Measurements from ENCODE around the gene SUPT4H1. TPM values are rescaled to one million over a fixed set of nuclear protein-coding genes. Genes with fewer than 3 reads are reported as not detected.

The SUPT4H1 gene
- total RNA-seq, 1 experiment from 2014 or later = 74.8 TPM

DNA sequence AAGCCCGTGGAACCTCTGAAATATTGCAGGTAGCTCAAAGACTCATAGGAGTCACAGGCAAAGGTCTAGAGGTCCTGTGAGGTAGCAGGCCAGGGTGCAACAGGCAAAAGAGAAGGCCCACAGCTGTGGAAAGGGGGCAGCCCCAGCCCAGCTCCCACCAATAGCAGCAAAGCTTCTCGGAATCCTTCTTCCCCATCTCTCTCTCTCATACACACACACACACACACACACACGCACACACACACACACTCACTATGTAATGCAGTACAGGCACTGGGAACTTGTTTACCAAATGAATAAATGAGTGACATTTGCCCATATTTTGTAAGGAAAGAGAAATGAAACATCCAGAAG is 16.8 kb upstream of the SUPT4H1 start:
- no peaks in the 10 kb centered on the region for H3K4me1 ChIP-seq (replicated peaks; ENCODE audit: insufficient read depth)
- no peaks in the 10 kb centered on the region for H3K9me3 ChIP-seq (ENCODE audit: insufficient read depth, low read depth)
- ChIA-PET POLR2A (ENCODE audit: unreplicated experiment) (no interaction called here), CTCF (no interaction called here)
- no peaks in the 10 kb centered on the region for H3F3A ChIP-seq (ENCODE audit: insufficient read depth, low read depth)
- no peaks in the 10 kb centered on the region for H3K36me3 ChIP-seq (ENCODE audit: low read depth)
- H3K79me2 ChIP-seq (ENCODE audit: low read depth) = no peaks in the 10 kb centered on the region
- H3K4me3 ChIP-seq = no peak overlapping the region
- H3K9me2 ChIP-seq (ENCODE audit: insufficient read depth) = no peaks in the 10 kb centered on the region
- no peak overlapping the region for H3K27ac ChIP-seq
- H4K20me1 ChIP-seq (ENCODE audit: insufficient read depth) = no peaks in the 10 kb centered on the region
- H3K4me2 ChIP-seq = no peak overlapping the region
- H2AFZ ChIP-seq = no peak overlapping the region
- intact Hi-C loops (cut with micrococcal nuclease; ENCODE audit: unreplicated experiment) = no loop called here
- H3K27me3 ChIP-seq (ENCODE audit: insufficient read depth, low read depth) = peaks cover 20% of the 10 kb centered on the region
- DNase-seq = no peak
- TF ChIP-seq EZH2 (IDR thresholded peaks at IDR 0.05; ENCODE audit: low read depth) = no peak
- TF ChIP-seq, protein P1, sequence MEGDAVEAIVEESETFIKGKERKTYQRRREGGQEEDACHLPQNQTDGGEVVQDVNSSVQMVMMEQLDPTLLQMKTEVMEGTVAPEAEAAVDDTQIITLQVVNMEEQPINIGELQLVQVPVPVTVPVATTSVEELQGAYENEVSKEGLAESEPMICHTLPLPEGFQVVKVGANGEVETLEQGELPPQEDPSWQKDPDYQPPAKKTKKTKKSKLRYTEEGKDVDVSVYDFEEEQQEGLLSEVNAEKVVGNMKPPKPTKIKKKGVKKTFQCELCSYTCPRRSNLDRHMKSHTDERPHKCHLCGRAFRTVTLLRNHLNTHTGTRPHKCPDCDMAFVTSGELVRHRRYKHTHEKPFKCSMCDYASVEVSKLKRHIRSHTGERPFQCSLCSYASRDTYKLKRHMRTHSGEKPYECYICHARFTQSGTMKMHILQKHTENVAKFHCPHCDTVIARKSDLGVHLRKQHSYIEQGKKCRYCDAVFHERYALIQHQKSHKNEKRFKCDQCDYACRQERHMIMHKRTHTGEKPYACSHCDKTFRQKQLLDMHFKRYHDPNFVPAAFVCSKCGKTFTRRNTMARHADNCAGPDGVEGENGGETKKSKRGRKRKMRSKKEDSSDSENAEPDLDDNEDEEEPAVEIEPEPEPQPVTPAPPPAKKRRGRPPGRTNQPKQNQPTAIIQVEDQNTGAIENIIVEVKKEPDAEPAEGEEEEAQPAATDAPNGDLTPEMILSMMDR (conservative IDR thresholded peaks at IDR 0.05) = no peak
- BruUV-seq (replicated peaks) = no TSS peak

DNA sequence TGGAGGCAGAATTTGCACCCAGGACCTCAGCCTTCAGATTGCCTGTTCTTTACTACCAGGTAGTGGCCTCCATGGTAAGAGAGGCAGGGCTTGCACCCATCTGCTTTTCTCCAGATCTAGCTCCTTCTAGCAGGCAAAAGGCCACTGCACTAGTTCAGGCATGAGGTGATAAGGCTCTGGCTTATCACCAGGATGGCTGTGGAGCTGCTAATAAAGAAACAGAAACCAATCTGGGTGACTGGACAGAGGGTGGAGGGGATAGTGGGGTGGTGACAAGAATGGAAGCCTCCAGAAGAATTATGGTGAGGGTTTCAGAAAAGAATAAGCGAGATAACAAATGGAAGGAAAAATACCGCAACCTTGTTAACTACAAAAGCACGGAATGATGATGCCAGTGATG is 15.5 kb upstream of the SUPT4H1 start:
- Histone ChIP-seq H3K4me1 (replicated peaks; ENCODE audit: insufficient read depth) (no peaks in the 10 kb centered on the region), H3K79me2 (ENCODE audit: low read depth) (no peaks in the 10 kb centered on the region), H3K27ac (no peak overlapping the region), H3K9me2 (ENCODE audit: insufficient read depth) (no peaks in the 10 kb centered on the region), H3K36me3 (ENCODE audit: low read depth) (no peaks in the 10 kb centered on the region), H3K9me3 (ENCODE audit: insufficient read depth, low read depth) (no peaks in the 10 kb centered on the region), H2AFZ (no peak overlapping the region), H3K4me3 (no peak overlapping the region), H4K20me1 (ENCODE audit: insufficient read depth) (no peaks in the 10 kb centered on the region), H3K27me3 (ENCODE audit: insufficient read depth, low read depth) (peaks cover 20% of the 10 kb centered on the region), H3F3A (ENCODE audit: insufficient read depth, low read depth) (no peaks in the 10 kb centered on the region), H3K4me2 (no peak overlapping the region)
- no peak for DNase-seq
- intact Hi-C loops (cut with micrococcal nuclease; ENCODE audit: unreplicated experiment) = no loop called here
- ChIA-PET CTCF (no interaction called here), POLR2A (ENCODE audit: unreplicated experiment) (no interaction called here)
- BruUV-seq (replicated peaks) = no TSS peak
- TF ChIP-seq, protein P1 (conservative IDR thresholded peaks at IDR 0.05) = no peak
- no peak for TF ChIP-seq EZH2 (IDR thresholded peaks at IDR 0.05; ENCODE audit: low read depth)

DNA sequence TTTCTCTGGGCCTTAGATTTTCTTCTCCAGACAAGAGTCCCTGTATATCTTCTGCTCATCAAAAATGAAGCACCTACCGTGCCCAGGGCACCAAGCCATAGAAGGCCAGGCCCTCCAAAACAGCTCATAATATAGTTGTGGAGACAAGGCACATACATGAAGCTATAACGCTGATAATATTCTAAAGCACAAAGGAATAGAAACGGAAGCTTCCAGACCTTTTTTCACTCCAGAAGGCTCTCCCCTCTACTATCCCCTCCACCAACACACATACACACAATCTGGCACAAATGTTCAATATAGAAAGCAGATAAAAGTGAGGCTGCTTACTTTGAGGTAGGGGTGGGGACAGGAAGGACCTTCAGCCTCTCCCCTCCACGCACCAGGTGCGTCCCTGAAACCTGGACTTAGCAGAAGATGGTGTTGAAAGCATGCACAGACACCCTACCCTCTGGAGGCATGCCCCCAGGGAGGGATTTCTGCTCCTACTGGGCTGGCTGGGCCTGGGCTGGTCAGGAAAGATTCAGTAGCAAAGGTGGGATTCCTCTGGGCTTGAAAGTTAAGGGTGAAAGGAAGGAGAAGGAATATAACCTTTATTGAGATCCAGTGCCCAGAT is 14.1 kb upstream of the SUPT4H1 start:
- Histone ChIP-seq H3K36me3 (ENCODE audit: low read depth) (no peaks in the 10 kb centered on the region), H4K20me1 (ENCODE audit: insufficient read depth) (no peaks in the 10 kb centered on the region), H3K79me2 (ENCODE audit: low read depth) (no peaks in the 10 kb centered on the region), H3K27ac (no peak overlapping the region), H2AFZ (no peak overlapping the region), H3K4me3 (no peak overlapping the region), H3K4me1 (replicated peaks; ENCODE audit: insufficient read depth) (no peaks in the 10 kb centered on the region), H3K27me3 (ENCODE audit: insufficient read depth, low read depth) (peaks cover 12% of the 10 kb centered on the region; the same call in 1 of the 2 replicates), H3K9me3 (ENCODE audit: insufficient read depth, low read depth) (no peaks in the 10 kb centered on the region), H3K4me2 (no peak overlapping the region), H3K9me2 (ENCODE audit: insufficient read depth) (no peaks in the 10 kb centered on the region), H3F3A (ENCODE audit: insufficient read depth, low read depth) (no peaks in the 10 kb centered on the region)
- no peak for DNase-seq
- ChIA-PET CTCF (no interaction called here), POLR2A (ENCODE audit: unreplicated experiment) (no interaction called here)
- TF ChIP-seq EZH2 (IDR thresholded peaks at IDR 0.05; ENCODE audit: low read depth) = no peak
- TF ChIP-seq, protein P1 (conservative IDR thresholded peaks at IDR 0.05) = no peak
- intact Hi-C loops (cut with micrococcal nuclease; ENCODE audit: unreplicated experiment) = no loop called here
- no TSS peak for BruUV-seq (replicated peaks)
